Keratinocyte (primary cell): ENCODE data around the gene CAPN15. TPM values are rescaled to one million over a fixed set of nuclear protein-coding genes. Genes with fewer than 3 reads are reported as not detected.
"Not testable (repeated sequence)": the region's sequence is repeated elsewhere in the genome, so short reads cannot be mapped to it uniquely, and the experiment has no call there.

ENCODE experiments used
- DNase-seq: peaks from one replicate; pipeline ENCODE4 v3.0.0-alpha.2; 2011; ENCODE audit warnings: low read depth, missing footprints, low spot score
- FAIRE-seq: peaks from 2 replicates; lab custom pipeline; 2011; peaks lifted over from hg19 to GRCh38; lab: Jason Lieb, UNC
- H2AFZ ChIP-seq: 2 replicates; pipeline ENCODE4 v1.6.0; 2012; ENCODE audit warnings: low read length, control low read depth, inconsistent platforms; ENCODE audit not compliant: control insufficient read depth
- H3K27ac ChIP-seq: 2 replicates; pipeline ENCODE4 v1.5.1; 2011; ENCODE audit warnings: low read length; ENCODE audit not compliant: control insufficient read depth, insufficient read depth
- H3K27me3 ChIP-seq: 3 replicates; pipeline ENCODE4 v1.6.0; 2011; ENCODE audit warnings: low read length; ENCODE audit not compliant: control insufficient read depth, insufficient read depth; ENCODE audit errors: extremely low read depth
- H3K36me3 ChIP-seq, 2 experiments: 2 replicates in 1 of 2; 3 replicates in 1 of 2; pipeline ENCODE4 v1.5.1; 2011; ENCODE audit warnings: low read length in 2 of 2, mild to moderate bottlenecking in 1 of 2; ENCODE audit not compliant: control insufficient read depth in 2 of 2, insufficient read depth in 2 of 2; ENCODE audit errors: extremely low read depth in 1 of 2
- H3K4me1 ChIP-seq: 3 replicates; pipeline ENCODE4 v1.5.1; 2011; ENCODE audit warnings: low read length; ENCODE audit not compliant: control insufficient read depth, insufficient read depth; ENCODE audit errors: extremely low read depth
- H3K4me2 ChIP-seq: 3 replicates; pipeline ENCODE4 v1.6.0; 2011; ENCODE audit warnings: low read depth, low read length; ENCODE audit not compliant: control insufficient read depth, insufficient read depth; ENCODE audit errors: extremely low read depth
- H3K4me3 ChIP-seq, 3 experiments: fragments of 200-600 bp in 1 of 3; sonication (generic) in 1 of 3; 2 replicates in 2 of 3; 3 replicates in 1 of 3; pipeline ENCODE4 v1.5.1; 2011 to 2016; ENCODE audit warnings: low read length in 3 of 3, mild to moderate bottlenecking in 3 of 3, control low read depth in 2 of 3, inconsistent platforms in 1 of 3, low read depth in 1 of 3, mixed read lengths in 1 of 3, mixed run types in 1 of 3, moderate library complexity in 1 of 3; ENCODE audit not compliant: control insufficient read depth in 2 of 3, insufficient read depth in 2 of 3; ENCODE audit errors: extremely low read depth in 1 of 3
- H3K79me2 ChIP-seq: 2 replicates; pipeline ENCODE4 v1.6.0; 2012; ENCODE audit warnings: low read length; ENCODE audit not compliant: control insufficient read depth, insufficient read depth
- H3K9ac ChIP-seq: 3 replicates; pipeline ENCODE4 v1.6.0; 2011; ENCODE audit warnings: low read length; ENCODE audit not compliant: control insufficient read depth, insufficient read depth; ENCODE audit errors: extremely low read depth
- H3K9me1 ChIP-seq: 3 replicates; pipeline ENCODE4 v1.6.0; 2011; ENCODE audit warnings: low read length; ENCODE audit not compliant: control insufficient read depth, insufficient read depth; ENCODE audit errors: extremely low read depth
- H3K9me3 ChIP-seq: 2 replicates; pipeline ENCODE4 v1.5.1; 2012; ENCODE audit warnings: low read depth, low read length; ENCODE audit not compliant: control insufficient read depth
- H4K20me1 ChIP-seq: 3 replicates; pipeline ENCODE4 v1.6.0; 2011; ENCODE audit warnings: low read length; ENCODE audit not compliant: control insufficient read depth, insufficient read depth; ENCODE audit errors: extremely low read depth
- EZH2 ChIP-seq: IDR thresholded peaks from one replicate; pipeline ENCODE4 v1.6.1; 2012; ENCODE audit warnings: inconsistent platforms, mild to moderate bottlenecking, low read length, moderate library complexity
- dilution Hi-C: fragments of 300-500 bp; cut with MboI; formaldehyde crosslinking; loops from one replicate; pipeline ENCODE4 v1.7.0; 2020; ENCODE audit warnings: low sequenced_read_pairs; ENCODE audit not compliant: extremely low pct_ligation_motif_present
- polyA plus RNA-seq, 5 experiments: library from polyadenylated mRNA; depleted of rRNA in 3 of 5; stranded (reverse) in 3 of 5; stranded (forward) in 1 of 5; unstranded in 1 of 5; fragments of >200 nt; gene quantifications; 1 replicate in 1 of 5; 2 replicates in 3 of 5; 3 replicates in 1 of 5; pipeline versions ENCODE4 v1.2.1 to v1.2.3, GENCODE V29; 2011 to 2012; ENCODE audit warnings: missing spikeins in 2 of 5, low read depth in 1 of 5, low replicate concordance in 1 of 5
- TF ChIP-seq, protein P1 (sequence below), 3 experiments: IDR thresholded peaks in 1 of 3; conservative IDR thresholded peaks in 1 of 3; optimal IDR thresholded peaks in 1 of 3; 2 replicates in 2 of 3; 3 replicates in 1 of 3; pipeline versions ENCODE3 to v1.5.1; 2011; ENCODE audit warnings: low read length in 3 of 3, mild to moderate bottlenecking in 3 of 3, moderate library complexity in 2 of 3, control low read depth in 1 of 3, inconsistent platforms in 1 of 3; ENCODE audit not compliant: insufficient read depth in 2 of 3; ENCODE audit errors: extremely low read depth in 1 of 3

Gene CAPN15
- polyA plus RNA-seq, 1 donor (not counting 4 experiments of a cell fraction or from before 2014, with no cell fraction given), result 7.9 TPM

- FAIRE-seq (no peak), DNase-seq (no peak)
- Histone ChIP-seq H3K4me2 (no peak overlapping the region), H2AFZ (no peak overlapping the region), H3K79me2 (peaks cover 40% of the 10 kb centered on the region), H3K27ac (no peak overlapping the region), H3K27me3 (no peaks in the 10 kb centered on the region), H4K20me1 (peaks cover 40% of the 10 kb centered on the region), H3K36me3 (peaks cover 3 to 4% of the 10 kb centered on the region in 2 experiments), H3K9ac (no peak overlapping the region), H3K9me1 (peaks cover 10% of the 10 kb centered on the region), H3K4me1 (peaks cover 32% of the 10 kb centered on the region), H3K4me3 (no peak overlapping the region), H3K9me3 (no peaks in the 10 kb centered on the region)
- dilution Hi-C loops, result no loop called here
- TF ChIP-seq EZH2, result no peak
- TF ChIP-seq, protein P1, sequence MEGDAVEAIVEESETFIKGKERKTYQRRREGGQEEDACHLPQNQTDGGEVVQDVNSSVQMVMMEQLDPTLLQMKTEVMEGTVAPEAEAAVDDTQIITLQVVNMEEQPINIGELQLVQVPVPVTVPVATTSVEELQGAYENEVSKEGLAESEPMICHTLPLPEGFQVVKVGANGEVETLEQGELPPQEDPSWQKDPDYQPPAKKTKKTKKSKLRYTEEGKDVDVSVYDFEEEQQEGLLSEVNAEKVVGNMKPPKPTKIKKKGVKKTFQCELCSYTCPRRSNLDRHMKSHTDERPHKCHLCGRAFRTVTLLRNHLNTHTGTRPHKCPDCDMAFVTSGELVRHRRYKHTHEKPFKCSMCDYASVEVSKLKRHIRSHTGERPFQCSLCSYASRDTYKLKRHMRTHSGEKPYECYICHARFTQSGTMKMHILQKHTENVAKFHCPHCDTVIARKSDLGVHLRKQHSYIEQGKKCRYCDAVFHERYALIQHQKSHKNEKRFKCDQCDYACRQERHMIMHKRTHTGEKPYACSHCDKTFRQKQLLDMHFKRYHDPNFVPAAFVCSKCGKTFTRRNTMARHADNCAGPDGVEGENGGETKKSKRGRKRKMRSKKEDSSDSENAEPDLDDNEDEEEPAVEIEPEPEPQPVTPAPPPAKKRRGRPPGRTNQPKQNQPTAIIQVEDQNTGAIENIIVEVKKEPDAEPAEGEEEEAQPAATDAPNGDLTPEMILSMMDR (optimal IDR thresholded peaks at IDR 0.05 in 1 of 3, IDR thresholded peaks at IDR 0.05 in 1 of 3, conservative IDR thresholded peaks at IDR 0.05 in 1 of 3; ENCODE audit: extremely low read depth in 1 of 3, insufficient read depth in 2 of 3, low read length in 3 of 3), result no peak
Measured at GRCh38 chr16:596736-597060, 69.2 kb downstream of the CAPN15 start.

- DNase-seq, H3K9me3 ChIP-seq, H3K27ac ChIP-seq, H3K9ac ChIP-seq, dilution Hi-C loops, FAIRE-seq, H3K36me3 ChIP-seq, H2AFZ ChIP-seq, H3K27me3 ChIP-seq, H3K9me1 ChIP-seq, H3K4me2 ChIP-seq, H3K4me3 ChIP-seq: not testable (repeated sequence)
- Histone ChIP-seq H3K79me2 (peaks cover 37% of the 10 kb centered on the region), H4K20me1 (peaks cover 34% of the 10 kb centered on the region), H3K4me1 (peaks cover 23% of the 10 kb centered on the region)
Measured at GRCh38 chr16:597655-598054, 70.1 kb downstream of the CAPN15 start.
